ENCODE data around the gene TPR. TPM values are rescaled to one million over a fixed set of nuclear protein-coding genes. Genes with fewer than 3 reads are reported as not detected.

The TPR gene
- total and polyA plus RNA-seq, 2 of the 8 experiments (the other 6 are each of a cell fraction or from before 2014, with no cell fraction given), result 57.1 to 102 TPM

DNA sequence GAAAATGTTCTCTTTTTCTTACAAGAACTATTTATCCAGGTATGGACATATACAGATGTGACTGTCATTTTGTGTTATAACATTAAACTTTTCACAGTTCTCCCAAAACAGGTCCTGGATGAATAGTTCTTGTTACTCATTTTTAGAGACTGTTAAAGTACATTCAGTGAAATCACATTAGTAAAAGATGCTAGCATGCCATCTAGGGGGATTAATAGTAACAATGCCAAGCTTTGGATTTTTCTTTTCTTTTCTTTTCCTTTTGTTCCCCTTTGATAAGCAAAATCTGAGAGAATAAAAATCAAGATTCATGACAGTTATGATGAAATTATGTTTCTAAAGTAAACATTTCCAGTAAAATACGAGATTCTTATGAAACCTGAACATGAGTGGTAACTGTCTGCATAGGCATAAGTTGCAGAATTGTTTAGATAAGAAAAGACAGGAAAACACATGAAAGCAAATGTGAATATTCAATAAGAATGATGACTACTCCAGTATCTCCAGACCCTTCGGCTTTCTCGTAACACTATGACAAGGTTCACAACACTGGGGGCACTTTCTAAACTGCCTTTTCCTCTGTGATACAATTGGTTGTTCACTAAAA lies 77.5 kb downstream of the TPR start:
- Histone ChIP-seq H3K9ac (replicated peaks in 1 of 4; ENCODE audit: extremely low read depth in 1 of 4, low read depth in 3 of 4, low read length in 3 of 4) (no peak overlapping the region), H2BK120ac (replicated peaks; ENCODE audit: low read depth, low read length) (no peak overlapping the region), H2BK15ac (ENCODE audit: low read length) (no peak overlapping the region), H4K5ac (ENCODE audit: insufficient read length, low read depth, low read length) (no peak overlapping the region), H3K4me3 (ENCODE audit: extremely low read depth in 1 of 4, insufficient read depth in 2 of 4, low read depth in 3 of 4, low read length in 4 of 4) (no peak overlapping the region), H2AFZ (ENCODE audit: low read length) (no peak overlapping the region), H3K36me3 (ENCODE audit: control insufficient read depth in 2 of 4, insufficient read depth in 4 of 4, low read length in 3 of 4) (no peaks in the 10 kb centered on the region), H3K23ac (ENCODE audit: insufficient read length) (no peak overlapping the region), H3K79me1 (ENCODE audit: low read depth, low read length) (no peaks in the 10 kb centered on the region), H2AK5ac (ENCODE audit: low read depth, low read length) (no peak overlapping the region), H3K27me3 (replicated peaks in 1 of 4; ENCODE audit: control insufficient read depth in 3 of 4, extremely low read depth in 1 of 4, insufficient read depth in 3 of 4, low read length in 3 of 4) (no peaks in the 10 kb centered on the region), H3K27ac (ENCODE audit: low read depth, low read length) (no peak overlapping the region), H3K4me2 (ENCODE audit: insufficient read depth in 1 of 2, low read depth in 2 of 2, low read length in 2 of 2) (no peak overlapping the region), H4K20me1 (replicated peaks in 1 of 2; ENCODE audit: control insufficient read depth in 1 of 2, insufficient read depth in 2 of 2, low read length in 2 of 2) (no peaks in the 10 kb centered on the region), H3K4me1 (replicated peaks in 1 of 4; ENCODE audit: control insufficient read depth in 3 of 4, insufficient read depth in 4 of 4, low read length in 3 of 4) (no peaks in the 10 kb centered on the region), H2BK5ac (ENCODE audit: low read depth, low read length) (no peak overlapping the region), H3K4ac (replicated peaks; ENCODE audit: insufficient read length, low read depth, low read length) (no peak overlapping the region), H3K9me3 (ENCODE audit: insufficient read depth in 2 of 2, low read depth in 1 of 2, low read length in 1 of 2) (no peaks in the 10 kb centered on the region), H4K8ac (ENCODE audit: extremely low read depth, insufficient read depth, low read length) (no peak overlapping the region), H3K56ac (replicated peaks; ENCODE audit: insufficient read length, low read depth, low read length) (no peak overlapping the region), H3K18ac (ENCODE audit: extremely low read depth, low read length) (no peak overlapping the region), H2BK12ac (ENCODE audit: low read depth, low read length) (no peak overlapping the region), H3K14ac (ENCODE audit: insufficient read length) (no peak overlapping the region), H2BK20ac (ENCODE audit: low read length) (no peak overlapping the region), H3K23me2 (ENCODE audit: low read depth, low read length) (no peaks in the 10 kb centered on the region), H4K91ac (replicated peaks; ENCODE audit: insufficient read length, low read length) (no peak overlapping the region), H3K79me2 (ENCODE audit: control insufficient read depth in 1 of 2, insufficient read depth in 2 of 2, low read length in 2 of 2) (no peaks in the 10 kb centered on the region)
- DNase-seq (ENCODE audit: low read depth in 1 of 2, low spot score in 2 of 2), result no peak
- FAIRE-seq, result no peak
- WGBS, 2 experiments (ENCODE audit: extremely low coverage in 1 of 2, insufficient coverage in 1 of 2, insufficient read length in 1 of 2, insufficient replicate concordance in 2 of 2, low coverage in 1 of 2, low lambda C conversion rate in 2 of 2, missing lambda C conversion rate in 1 of 2), result 89% methylated on average over 3 of the region's 3 CpGs; no CpG with 5 or more reads in 1 of the 2 experiments
- ChIA-PET CTCF (ENCODE audit: partially characterized antibody) (interaction anchor here (0.6 to 2.2 kb wide), 2 partner anchors 7 to 17 kb away, joined by 4 to 7 read pairs; no protein-coding TSS in a partner anchor), POLR2A (ENCODE audit: partially characterized antibody) (no interaction called here)
- no peak for TF ChIP-seq KDM1A (IDR thresholded peaks at IDR 0.05; ENCODE audit: borderline replicate concordance, low read length)
